PC-3 (cell line): ENCODE measurements around the gene ARRB2. TPM values are rescaled to one million over a fixed set of nuclear protein-coding genes. Genes with fewer than 3 reads are reported as not detected.

Experiments used
- ATAC-seq: fragments of 200-7000 bp; cut with Tn5 transposase; 2 replicates; pipeline ENCODE4 v1.9.1; 2020; ENCODE audit warnings: mild to moderate bottlenecking, moderate library complexity
- BruUV-seq: library from RNA; stranded (reverse); fragments of 400-500 nt; replicated peaks from 2 replicates; lab custom pipeline; 2021; lab: Mats Ljungman, UMichigan
- CTCF ChIA-PET: fragments of 300-600 bp; sonication (Branson Sonifier 250); formaldehyde crosslinking; loops from one replicate; lab custom pipeline; 2022; ENCODE audit warnings: antibody characterized with exemption; lab: Charles Lee
- POLR2A ChIA-PET: fragments of 300-600 bp; sonication (Branson Sonifier 250); formaldehyde crosslinking; loops from one replicate; lab custom pipeline; 2022; ENCODE audit warnings: antibody characterized with exemption; ENCODE audit not compliant: unreplicated experiment; lab: Charles Lee
- DNase-seq: peaks from one replicate; pipeline ENCODE4 v3.0.0-alpha.2; 2015
- H2AFZ ChIP-seq: fragments of 300-600 bp; sonication (generic); 2 replicates; pipeline ENCODE4 v1.6.0; 2016; ENCODE audit warnings: antibody characterized with exemption, low read length
- H3F3A ChIP-seq: fragments of 300-600 bp; sonication (generic); one replicate; pipeline ENCODE4 v1.6.0; 2017; ENCODE audit warnings: antibody characterized with exemption, low read length, control low read depth, mild to moderate bottlenecking; ENCODE audit not compliant: unreplicated experiment
- H3K27ac ChIP-seq: fragments of 300-600 bp; sonication (generic); 2 replicates; pipeline ENCODE4 v1.5.1; 2016; ENCODE audit warnings: mild to moderate bottlenecking, low read length
- H3K27me3 ChIP-seq: fragments of 300-600 bp; sonication (generic); 2 replicates; pipeline ENCODE4 v1.6.1; 2016; ENCODE audit warnings: low read length, mixed read lengths
- H3K36me3 ChIP-seq: fragments of 300-600 bp; sonication (generic); 2 replicates; pipeline ENCODE4 v1.6.1; 2016; ENCODE audit warnings: low read depth, mixed run types, low read length, mixed read lengths
- H3K4me1 ChIP-seq: fragments of 300-600 bp; sonication (generic); 2 replicates; pipeline ENCODE4 v1.5.1; 2016; ENCODE audit warnings: low read length; ENCODE audit not compliant: insufficient read depth
- H3K4me2 ChIP-seq: fragments of 300-600 bp; sonication (generic); 2 replicates; pipeline ENCODE4 v1.6.0; 2016; ENCODE audit warnings: low read length
- H3K4me3 ChIP-seq: fragments of 300-600 bp; sonication (generic); 2 replicates; pipeline ENCODE4 v1.5.1; 2016; ENCODE audit warnings: mild to moderate bottlenecking, low read length, mixed read lengths
- H3K79me2 ChIP-seq: fragments of 300-600 bp; sonication (generic); 2 replicates; pipeline ENCODE4 v1.6.1; 2017; ENCODE audit warnings: low read length, mixed read lengths
- H3K9ac ChIP-seq: fragments of 300-600 bp; sonication (generic); 2 replicates; pipeline ENCODE4 v1.6.0; 2016; ENCODE audit warnings: mild to moderate bottlenecking, low read length
- H3K9me2 ChIP-seq: fragments of 300-600 bp; sonication (generic); replicated peaks from 2 replicates; pipeline ENCODE4 v1.6.1; 2016; ENCODE audit warnings: mixed run types, low read length, mixed read lengths
- H3K9me3 ChIP-seq: fragments of 300-600 bp; sonication (generic); 2 replicates; pipeline ENCODE4 v1.6.1; 2016; ENCODE audit warnings: low read length, mixed read lengths
- H4K20me1 ChIP-seq: fragments of 300-600 bp; sonication (generic); 2 replicates; pipeline ENCODE4 v1.6.1; 2016; ENCODE audit warnings: low read length, mixed read lengths
- EZH2 ChIP-seq: fragments of 300-600 bp; sonication (generic); IDR thresholded peaks from one replicate; pipeline ENCODE4 v1.6.1; 2017; ENCODE audit warnings: antibody characterized with exemption, mild to moderate bottlenecking, low read length; ENCODE audit not compliant: unreplicated experiment
- EZH2phosphoT487 ChIP-seq: fragments of 300-600 bp; sonication (generic); IDR thresholded peaks from 2 replicates; pipeline ENCODE4 v1.6.1; 2018; ENCODE audit warnings: mild to moderate bottlenecking, antibody characterized with exemption, low read length, borderline replicate concordance
- intact Hi-C: fragments of 100-400 bp; cut with micrococcal nuclease; formaldehyde crosslinking; loops from 2 replicates; pipeline ENCODE4 v1.9.0; 2023
- total RNA-seq: library from RNA; depleted of rRNA; stranded (reverse); fragments of >200 nt; gene quantifications from 2 replicates; pipeline ENCODE4 v1.2.3, GENCODE V29; 2014
- TF ChIP-seq, protein P1 (sequence below): fragments of 300-600 bp; sonication (generic); conservative IDR thresholded peaks from 2 replicates; pipeline ENCODE4 v1.5.1; 2017; ENCODE audit warnings: antibody characterized with exemption, low read depth, mild to moderate bottlenecking, low read length

ARRB2 gene
- total RNA-seq, 1 experiment from 2014 or later: 28.1 TPM

DNA sequence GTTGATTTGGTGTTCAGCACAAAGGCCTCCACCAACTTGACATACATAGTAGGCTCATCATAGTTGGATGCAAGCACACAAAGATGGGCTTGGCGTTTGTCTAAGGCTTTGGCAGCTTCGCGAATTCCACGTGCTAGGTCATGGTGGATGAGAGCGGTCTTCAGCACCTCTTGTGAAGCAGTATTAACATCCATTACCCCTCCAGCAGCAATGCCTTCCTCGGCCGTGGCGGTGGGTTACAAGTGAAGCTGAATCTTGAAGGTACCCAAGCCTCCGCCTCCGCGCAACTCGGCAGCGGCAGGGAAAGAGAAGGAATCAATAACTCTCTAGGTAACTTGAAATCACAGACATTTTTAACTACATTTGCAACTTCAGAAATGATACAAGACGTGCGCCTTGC is 5.4 kb upstream of the ARRB2 start:
- Histone ChIP-seq H3K4me2 (peak overlapping the region; percentile 95), H3K9me3 (no peaks in the 10 kb centered on the region), H3K27me3 (no peaks in the 10 kb centered on the region), H2AFZ (no peak overlapping the region), H3K9ac (peak overlapping the region; percentile 97; the same call in 1 of the 2 replicates), H4K20me1 (peaks cover 5% of the 10 kb centered on the region; the same call in 1 of the 2 replicates), H3K27ac (no peak overlapping the region), H3K4me3 (peak overlapping the region; percentile 94), H3K9me2 (no peaks in the 10 kb centered on the region), H3K36me3 (no peaks in the 10 kb centered on the region), H3K4me1 (peaks cover 23% of the 10 kb centered on the region), H3K79me2 (peaks cover 53% of the 10 kb centered on the region), H3F3A (no peaks in the 10 kb centered on the region)
- intact Hi-C loops: no loop called here
- ATAC-seq (no peak), DNase-seq (no peak)
- ChIA-PET CTCF (no interaction called here), POLR2A (no interaction called here)
- no peak for TF ChIP-seq EZH2phosphoT487
- no peak for TF ChIP-seq EZH2
- TF ChIP-seq, protein P1, sequence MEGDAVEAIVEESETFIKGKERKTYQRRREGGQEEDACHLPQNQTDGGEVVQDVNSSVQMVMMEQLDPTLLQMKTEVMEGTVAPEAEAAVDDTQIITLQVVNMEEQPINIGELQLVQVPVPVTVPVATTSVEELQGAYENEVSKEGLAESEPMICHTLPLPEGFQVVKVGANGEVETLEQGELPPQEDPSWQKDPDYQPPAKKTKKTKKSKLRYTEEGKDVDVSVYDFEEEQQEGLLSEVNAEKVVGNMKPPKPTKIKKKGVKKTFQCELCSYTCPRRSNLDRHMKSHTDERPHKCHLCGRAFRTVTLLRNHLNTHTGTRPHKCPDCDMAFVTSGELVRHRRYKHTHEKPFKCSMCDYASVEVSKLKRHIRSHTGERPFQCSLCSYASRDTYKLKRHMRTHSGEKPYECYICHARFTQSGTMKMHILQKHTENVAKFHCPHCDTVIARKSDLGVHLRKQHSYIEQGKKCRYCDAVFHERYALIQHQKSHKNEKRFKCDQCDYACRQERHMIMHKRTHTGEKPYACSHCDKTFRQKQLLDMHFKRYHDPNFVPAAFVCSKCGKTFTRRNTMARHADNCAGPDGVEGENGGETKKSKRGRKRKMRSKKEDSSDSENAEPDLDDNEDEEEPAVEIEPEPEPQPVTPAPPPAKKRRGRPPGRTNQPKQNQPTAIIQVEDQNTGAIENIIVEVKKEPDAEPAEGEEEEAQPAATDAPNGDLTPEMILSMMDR: no peak
- BruUV-seq: no TSS peak

DNA sequence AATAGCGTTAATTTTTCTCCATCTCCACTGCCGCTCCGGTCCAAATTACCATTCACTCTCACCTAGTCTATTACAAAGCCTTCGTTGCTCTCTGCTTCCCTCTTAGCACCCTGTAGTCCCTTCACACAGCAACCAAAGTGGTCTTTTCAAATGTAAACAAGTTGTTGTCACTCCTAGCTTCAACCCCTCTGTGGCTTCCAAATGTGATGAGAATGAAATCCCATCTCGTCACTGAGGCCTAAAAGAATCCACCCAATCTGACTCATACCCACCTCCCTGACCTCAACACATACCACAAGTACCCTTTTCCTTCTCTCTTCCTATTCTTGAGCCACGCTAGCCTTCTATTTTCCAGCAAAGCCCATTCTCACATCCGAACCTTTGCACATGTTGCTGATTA is 4.3 kb upstream of the ARRB2 start:
- intact Hi-C loops: no loop called here
- no peak overlapping the region for H3K9ac ChIP-seq
- no peaks in the 10 kb centered on the region for H3K27me3 ChIP-seq
- no peak overlapping the region for H3K4me3 ChIP-seq
- peaks cover 45% of the 10 kb centered on the region for H3K79me2 ChIP-seq
- peak; percentile 7 for DNase-seq
- H4K20me1 ChIP-seq: peaks cover 5% of the 10 kb centered on the region; the same call in 1 of the 2 replicates
- ChIA-PET CTCF (no interaction called here), POLR2A (no interaction called here)
- H3K9me2 ChIP-seq: no peaks in the 10 kb centered on the region
- no peaks in the 10 kb centered on the region for H3K36me3 ChIP-seq
- no peak overlapping the region for H3K4me2 ChIP-seq
- TF ChIP-seq EZH2phosphoT487 (no peak), EZH2 (no peak)
- TF ChIP-seq, protein P1: no peak
- peaks cover 25% of the 10 kb centered on the region for H3K4me1 ChIP-seq
- no peak overlapping the region for H2AFZ ChIP-seq
- H3F3A ChIP-seq: no peaks in the 10 kb centered on the region
- BruUV-seq: no TSS peak
- ATAC-seq: no peak
- H3K27ac ChIP-seq: no peak overlapping the region
- no peaks in the 10 kb centered on the region for H3K9me3 ChIP-seq

DNA sequence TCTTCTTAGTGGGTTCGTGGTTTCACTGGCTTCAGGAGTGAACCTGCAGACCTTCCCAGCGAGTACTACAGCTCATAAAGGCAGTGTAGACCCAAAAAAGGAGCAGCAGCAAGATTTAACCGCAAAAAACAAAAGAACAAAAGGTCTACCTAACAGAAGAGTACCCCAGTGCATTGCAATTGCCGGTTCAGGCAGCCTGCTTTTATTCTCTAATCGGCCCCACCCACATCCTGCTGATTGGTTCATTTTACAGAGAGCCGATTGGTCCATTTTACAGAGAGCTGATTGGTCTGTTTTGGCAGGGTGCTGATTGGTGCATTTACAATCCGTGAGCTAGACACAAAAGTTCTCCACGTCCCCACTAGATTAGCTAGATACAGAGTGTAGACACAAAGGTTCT is 2.0 kb upstream of the ARRB2 start:
- peak; percentile 49 for DNase-seq
- no peak overlapping the region for H2AFZ ChIP-seq
- ChIA-PET POLR2A (no interaction called here), CTCF (interaction anchor here (0.6 kb wide), 1 partner anchor 195 kb away, joined by 3 read pairs; the partner anchor contains the start of gene CHRNE)
- no peak for ATAC-seq
- H4K20me1 ChIP-seq: no peaks in the 10 kb centered on the region
- H3K27ac ChIP-seq: no peak overlapping the region
- H3K27me3 ChIP-seq: no peaks in the 10 kb centered on the region
- intact Hi-C loops: no loop called here
- no TSS peak for BruUV-seq
- no peaks in the 10 kb centered on the region for H3K9me2 ChIP-seq
- H3K9ac ChIP-seq: no peak overlapping the region
- H3K36me3 ChIP-seq: no peaks in the 10 kb centered on the region
- H3K9me3 ChIP-seq: no peaks in the 10 kb centered on the region
- H3K4me1 ChIP-seq: peaks cover 11% of the 10 kb centered on the region
- no peak overlapping the region for H3K4me3 ChIP-seq
- TF ChIP-seq EZH2phosphoT487 (no peak), EZH2 (no peak)
- TF ChIP-seq, protein P1: no peak
- no peaks in the 10 kb centered on the region for H3F3A ChIP-seq
- no peak overlapping the region for H3K4me2 ChIP-seq
- H3K79me2 ChIP-seq: peaks cover 38% of the 10 kb centered on the region
